AG04449 (cell line): ENCODE data around the gene AUNIP.

Source experiments
- CTCF ChIA-PET: fragments of 350-600 bp; formaldehyde crosslinking; extraction: SDS; loops from one replicate; lab custom pipeline; 2021; ENCODE audit warnings: antibody characterized with exemption; lab: Yijun Ruan, JAX
- POLR2A ChIA-PET: fragments of 400-600, 350-600 bp; formaldehyde crosslinking; extraction: SDS; loops from one replicate; lab custom pipeline; 2020; ENCODE audit warnings: antibody characterized with exemption, inconsistent platforms; lab: Yijun Ruan, JAX
- DNase-seq: peaks from one replicate; pipeline ENCODE4 v3.0.0-alpha.2; 2010; ENCODE audit warnings: low read depth, low spot score
- H3K4me3 ChIP-seq: 2 replicates; pipeline ENCODE4 v1.5.1; 2011; ENCODE audit warnings: low read depth, mild to moderate bottlenecking, control low read depth, low read length
- CTCF ChIP-seq: IDR thresholded peaks from one replicate; pipeline ENCODE4 v1.5.1; 2011; ENCODE audit warnings: mild to moderate bottlenecking, moderate library complexity, low read length, control low read depth, inconsistent platforms; ENCODE audit not compliant: insufficient read depth; ENCODE audit errors: missing control alignments

Gene AUNIP

GRCh38 chr1:25858906-25859789 lies at the start of gene AUNIP:
TSS of gene AUNIP (minus strand) at chr1:25859457. CDS start at chr1:25859357, 100 bp downstream.
- ChIA-PET POLR2A (no interaction called here), CTCF (interaction anchor here (0.8 kb wide), 1 partner anchor 138 kb away, joined by 5 read pairs; the partner anchor contains the start of gene PAFAH2)
- TF ChIP-seq CTCF: no peak
- peak within 1 kb of the TSS; percentile 83 for H3K4me3 ChIP-seq
- DNase-seq: peak; percentile 21

GRCh38 chr1:25909040-25909439 lies 49.8 kb upstream of the AUNIP start:
- ChIA-PET POLR2A (no interaction called here), CTCF (interaction anchor here (1.0 to 21.4 kb wide), 3 partner anchors 13 to 126 kb away, joined by 3 to 609 read pairs (median 7); partner anchors contain the start of gene PAFAH2)
- no peak for TF ChIP-seq CTCF
- no peak for DNase-seq
- H3K4me3 ChIP-seq: no peak overlapping the region

GRCh38 chr1:25908161-25908560 lies 48.9 kb upstream of the AUNIP start:
- ChIA-PET POLR2A (no interaction called here), CTCF (interaction anchor here (1.2 to 21.4 kb wide), 2 partner anchors 12 to 91 kb away, joined by 7 to 609 read pairs; partner anchors contain the start of gene PAFAH2)
- TF ChIP-seq CTCF: no peak
- no peak for DNase-seq
- H3K4me3 ChIP-seq: no peak overlapping the region

- no peak for DNase-seq
- ChIA-PET POLR2A (no interaction called here), CTCF (interaction anchor here (0.8 to 21.4 kb wide), 2 partner anchors 12 to 92 kb away, joined by 4 to 609 read pairs; partner anchors contain the start of gene PAFAH2)
- H3K4me3 ChIP-seq: no peak overlapping the region
- TF ChIP-seq CTCF: no peak
Measured at GRCh38 chr1:25907601-25908000, 48.3 kb upstream of the AUNIP start.

GRCh38 chr1:25906644-25907300 lies 47.5 kb upstream of the AUNIP start:
- ChIA-PET CTCF (interaction anchor here (0.8 to 21.4 kb wide), 4 partner anchors 8 to 92 kb away, joined by 3 to 609 read pairs (median 61); partner anchors contain the start of gene PAFAH2), POLR2A (no interaction called here)
- H3K4me3 ChIP-seq: peak overlapping the region; percentile 59
- no peak for DNase-seq
- TF ChIP-seq CTCF: no peak
